K562 (cell line): Measurements from ENCODE around the gene SMC5. TPM values are rescaled to one million over a fixed set of nuclear protein-coding genes. Genes with fewer than 3 reads are reported as not detected.

Experiments used
- ARNT ChIP-seq, 2 experiments: fragments of 450-650 bp; IDR thresholded peaks; 2 replicates each; pipeline ENCODE4 v1.6.1; 2016; ENCODE audit warnings: mild to moderate bottlenecking in 1 of 2
- CHD2 ChIP-seq: IDR thresholded peaks from 2 replicates; pipeline ENCODE4 v1.6.1; 2011; ENCODE audit warnings: low read depth, low read length
- CXXC5 ChIP-seq: fragments of 250-450 bp; sonication (Bioruptor Pico); IDR thresholded peaks from 2 replicates; pipeline ENCODE4 v1.8.0; 2022; ENCODE audit warnings: inconsistent platforms, mild to moderate bottlenecking, moderate library complexity
- FOXK2 ChIP-seq, 2 experiments: fragments of 450-650 bp; IDR thresholded peaks in 1 of 2; conservative IDR thresholded peaks in 1 of 2; 2 replicates each; pipeline ENCODE4 v1.6.1; 2016; ENCODE audit warnings: low read depth in 2 of 2, mild to moderate bottlenecking in 1 of 2
- HIVEP1 ChIP-seq: fragments of 250-450 bp; sonication (Bioruptor Pico); IDR thresholded peaks from 2 replicates; pipeline ENCODE4 v1.4.0; 2020; ENCODE audit warnings: mild to moderate bottlenecking
- HNRNPLL ChIP-seq: fragments of 200-400 bp; formaldehyde crosslinking; IDR thresholded peaks from 2 replicates; pipeline ENCODE4 v1.6.1; 2017; ENCODE audit warnings: low read length, low read depth, mild to moderate bottlenecking; ENCODE audit not compliant: poor library complexity, severe bottlenecking
- ILF3 ChIP-seq: fragments of 450-650 bp; IDR thresholded peaks from 2 replicates; pipeline ENCODE4 v1.6.1; 2018; ENCODE audit warnings: antibody characterized with exemption, mild to moderate bottlenecking, moderate library complexity, borderline replicate concordance
- PHB2 ChIP-seq: fragments of 450-650 bp; IDR thresholded peaks from 2 replicates; pipeline ENCODE4 v1.6.1; 2017; ENCODE audit warnings: low read depth
- RBM22 ChIP-seq: fragments of 200-400 bp; formaldehyde crosslinking; IDR thresholded peaks from 2 replicates; pipeline ENCODE4 v1.6.1; 2018; ENCODE audit warnings: low read length, low read depth; ENCODE audit not compliant: poor library complexity, severe bottlenecking
- RERE ChIP-seq: sonication (generic); formaldehyde crosslinking; IDR thresholded peaks from 2 replicates; pipeline ENCODE4 v1.8.0; 2023; ENCODE audit warnings: missing genetic modification reagents, mild to moderate bottlenecking, borderline replicate concordance
- SNAPC5 ChIP-seq: fragments of 250-450 bp; sonication (Bioruptor Pico); IDR thresholded peaks from 2 replicates; pipeline ENCODE4 v1.8.0; 2021; ENCODE audit warnings: moderate library complexity, mild to moderate bottlenecking, inconsistent platforms
- SRSF3 ChIP-seq: fragments of 200-400 bp; formaldehyde crosslinking; IDR thresholded peaks from 2 replicates; pipeline ENCODE4 v1.6.1; 2016; ENCODE audit warnings: mild to moderate bottlenecking, low read length, moderate library complexity; ENCODE audit not compliant: insufficient read depth
- ZBTB9 ChIP-seq: fragments of 450-650 bp; formaldehyde crosslinking; IDR thresholded peaks from 2 replicates; pipeline ENCODE4 v1.4.0; 2020; ENCODE audit warnings: mild to moderate bottlenecking, moderate library complexity
- ZNF23 ChIP-seq: fragments of 250-450 bp; sonication (Bioruptor Pico); IDR thresholded peaks from 2 replicates; pipeline ENCODE4 v1.4.0; 2020; ENCODE audit warnings: mild to moderate bottlenecking
- ZNF324 ChIP-seq: fragments of 250-450 bp; sonication (Bioruptor Pico); IDR thresholded peaks from 2 replicates; pipeline ENCODE4 v1.4.0; 2020; ENCODE audit warnings: mild to moderate bottlenecking
- ZNF347 ChIP-seq: fragments of 450-650 bp; formaldehyde crosslinking; IDR thresholded peaks from 2 replicates; pipeline ENCODE4 v1.4.0; 2020; ENCODE audit warnings: low read depth, mild to moderate bottlenecking, moderate library complexity
- ZNF583 ChIP-seq: fragments of 250-450 bp; sonication (Bioruptor Pico); IDR thresholded peaks from 2 replicates; pipeline ENCODE4 v1.4.0; 2020
- ZNF696 ChIP-seq: fragments of 250-450 bp; sonication (Bioruptor Pico); conservative IDR thresholded peaks from 2 replicates; pipeline ENCODE4 v1.4.0; 2020; ENCODE audit warnings: mild to moderate bottlenecking, moderate library complexity
- ZSCAN29 ChIP-seq: fragments of 450-650 bp; IDR thresholded peaks from 2 replicates; pipeline ENCODE4 v1.6.1; 2017
- polyA plus RNA-seq, 8 experiments: library from polyadenylated mRNA; depleted of rRNA in 4 of 8; stranded (reverse) in 5 of 8; unstranded in 3 of 8; fragments of >200 nt; fragmentation: Nextera tagmentation in 2 of 8; fragmentation: Illumina TruSeq in 1 of 8; extraction: Ambion mirVana in 2 of 8; extraction: Trizol in 1 of 8; gene quantifications; 2 replicates each; pipeline versions ENCODE4 v1.2.1 to v1.2.3, GENCODE V29; 2011 to 2014; ENCODE audit warnings: inconsistent platforms in 1 of 8, missing spikeins in 1 of 8
- total RNA-seq, 7 experiments: library from RNA; depleted of rRNA in 6 of 7; stranded (reverse); fragments of >200 nt in 6 of 7; fragmentation: Illumina TruSeq in 2 of 7; extraction: Trizol in 2 of 7; gene quantifications; 2 replicates each; pipeline versions ENCODE4 v1.2.1 to v1.2.3, GENCODE V29; 2011 to 2021; ENCODE audit warnings: low replicate concordance in 1 of 7
- TF ChIP-seq, protein P1 (sequence below), 2 experiments: IDR thresholded peaks; 2 replicates each; pipeline ENCODE4 v1.6.1; 2011; ENCODE audit warnings: borderline replicate concordance in 1 of 2, control low read depth in 1 of 2, low read depth in 1 of 2, low read length in 1 of 2, mild to moderate bottlenecking in 1 of 2, mixed read lengths in 1 of 2, moderate library complexity in 1 of 2; ENCODE audit not compliant: insufficient read depth in 1 of 2, insufficient read length in 1 of 2, poor library complexity in 1 of 2, severe bottlenecking in 1 of 2; ENCODE audit errors: extremely low read depth in 1 of 2
- TF ChIP-seq, protein P2 (sequence below): sonication (generic); formaldehyde crosslinking; IDR thresholded peaks from 2 replicates; pipeline ENCODE4 v1.8.0; 2022; ENCODE audit warnings: missing genetic modification reagents, mild to moderate bottlenecking, moderate library complexity, borderline replicate concordance

Gene SMC5
- total and polyA plus RNA-seq, 9 of the 15 experiments (the other 6 are each of a cell fraction or from before 2014, with no cell fraction given), result 3.5 to 43.2 (median 21.4) TPM

DNA sequence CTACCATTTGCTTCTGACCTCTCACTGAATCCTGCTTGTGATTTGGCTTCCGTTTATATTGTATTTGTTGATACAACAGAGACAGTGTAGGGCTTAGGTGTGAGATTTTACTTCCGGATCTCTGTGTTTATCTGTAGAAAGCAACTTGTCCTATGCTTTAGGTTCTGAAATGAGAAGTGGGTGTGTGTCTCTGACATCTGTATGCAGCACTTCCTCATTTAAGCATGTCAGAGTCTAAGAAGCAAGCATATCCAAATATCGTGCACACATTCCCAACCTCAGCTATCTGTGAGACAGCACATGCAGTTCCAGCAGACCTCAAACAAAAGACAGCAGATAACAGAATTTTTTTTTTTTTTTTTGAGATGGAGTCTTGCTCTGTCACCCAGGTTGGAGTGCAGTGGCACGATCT, 139.4 kb downstream of the SMC5 start (continued):
- TF ChIP-seq, protein P1, sequence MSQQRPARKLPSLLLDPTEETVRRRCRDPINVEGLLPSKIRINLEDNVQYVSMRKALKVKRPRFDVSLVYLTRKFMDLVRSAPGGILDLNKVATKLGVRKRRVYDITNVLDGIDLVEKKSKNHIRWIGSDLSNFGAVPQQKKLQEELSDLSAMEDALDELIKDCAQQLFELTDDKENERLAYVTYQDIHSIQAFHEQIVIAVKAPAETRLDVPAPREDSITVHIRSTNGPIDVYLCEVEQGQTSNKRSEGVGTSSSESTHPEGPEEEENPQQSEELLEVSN (IDR thresholded peaks at IDR 0.05; ENCODE audit: borderline replicate concordance in 1 of 2, extremely low read depth in 1 of 2, insufficient read depth in 1 of 2, insufficient read length in 1 of 2, low read depth in 1 of 2, low read length in 1 of 2, poor library complexity in 1 of 2, severe bottlenecking in 1 of 2), result no peak
- TF ChIP-seq RERE (CRISPR knock-in tag) (no peak), HIVEP1 (CRISPR knock-in tag) (no peak), ZBTB9 (CRISPR knock-in tag) (no peak), CHD2 (no peak), CXXC5 (CRISPR knock-in tag) (peak; percentile 61), RBM22 (no peak), ZNF583 (CRISPR knock-in tag) (no peak), ZSCAN29 (no peak), ZNF324 (CRISPR knock-in tag) (no peak), SRSF3 (no peak), ARNT (IDR thresholded peaks at IDR 0.05) (peak; percentile 52 to 60; a peak in 1 of 4 replicates), ZNF696 (CRISPR knock-in tag) (no peak), ZNF347 (CRISPR knock-in tag) (no peak), ILF3 (no peak), SNAPC5 (CRISPR knock-in tag) (no peak), FOXK2 (conservative IDR thresholded peaks at IDR 0.05 in 1 of 2, IDR thresholded peaks at IDR 0.05 in 1 of 2; ENCODE audit: low read depth in 2 of 2) (peak; percentile 83 to 87), ZNF23 (no peak), PHB2 (peak; percentile 88), HNRNPLL (no peak)
- TF ChIP-seq, protein P2, sequence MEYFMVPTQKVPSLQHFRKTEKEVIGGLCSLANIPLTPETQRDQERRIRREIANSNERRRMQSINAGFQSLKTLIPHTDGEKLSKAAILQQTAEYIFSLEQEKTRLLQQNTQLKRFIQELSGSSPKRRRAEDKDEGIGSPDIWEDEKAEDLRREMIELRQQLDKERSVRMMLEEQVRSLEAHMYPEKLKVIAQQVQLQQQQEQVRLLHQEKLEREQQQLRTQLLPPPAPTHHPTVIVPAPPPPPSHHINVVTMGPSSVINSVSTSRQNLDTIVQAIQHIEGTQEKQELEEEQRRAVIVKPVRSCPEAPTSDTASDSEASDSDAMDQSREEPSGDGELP (CRISPR knock-in tag), result no peak; the same call in 1 of the 2 replicates
